Fibroblast of peridontal ligament (primary cell): ENCODE results near the gene SH2D3C.

ENCODE experiments used
- DNase-seq: peaks from one replicate; pipeline ENCODE4 v3.0.0-alpha.2; 2010; ENCODE audit errors: extremely low read depth

The SH2D3C gene, protein sequence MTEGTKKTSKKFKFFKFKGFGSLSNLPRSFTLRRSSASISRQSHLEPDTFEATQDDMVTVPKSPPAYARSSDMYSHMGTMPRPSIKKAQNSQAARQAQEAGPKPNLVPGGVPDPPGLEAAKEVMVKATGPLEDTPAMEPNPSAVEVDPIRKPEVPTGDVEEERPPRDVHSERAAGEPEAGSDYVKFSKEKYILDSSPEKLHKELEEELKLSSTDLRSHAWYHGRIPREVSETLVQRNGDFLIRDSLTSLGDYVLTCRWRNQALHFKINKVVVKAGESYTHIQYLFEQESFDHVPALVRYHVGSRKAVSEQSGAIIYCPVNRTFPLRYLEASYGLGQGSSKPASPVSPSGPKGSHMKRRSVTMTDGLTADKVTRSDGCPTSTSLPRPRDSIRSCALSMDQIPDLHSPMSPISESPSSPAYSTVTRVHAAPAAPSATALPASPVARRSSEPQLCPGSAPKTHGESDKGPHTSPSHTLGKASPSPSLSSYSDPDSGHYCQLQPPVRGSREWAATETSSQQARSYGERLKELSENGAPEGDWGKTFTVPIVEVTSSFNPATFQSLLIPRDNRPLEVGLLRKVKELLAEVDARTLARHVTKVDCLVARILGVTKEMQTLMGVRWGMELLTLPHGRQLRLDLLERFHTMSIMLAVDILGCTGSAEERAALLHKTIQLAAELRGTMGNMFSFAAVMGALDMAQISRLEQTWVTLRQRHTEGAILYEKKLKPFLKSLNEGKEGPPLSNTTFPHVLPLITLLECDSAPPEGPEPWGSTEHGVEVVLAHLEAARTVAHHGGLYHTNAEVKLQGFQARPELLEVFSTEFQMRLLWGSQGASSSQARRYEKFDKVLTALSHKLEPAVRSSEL

DNA sequence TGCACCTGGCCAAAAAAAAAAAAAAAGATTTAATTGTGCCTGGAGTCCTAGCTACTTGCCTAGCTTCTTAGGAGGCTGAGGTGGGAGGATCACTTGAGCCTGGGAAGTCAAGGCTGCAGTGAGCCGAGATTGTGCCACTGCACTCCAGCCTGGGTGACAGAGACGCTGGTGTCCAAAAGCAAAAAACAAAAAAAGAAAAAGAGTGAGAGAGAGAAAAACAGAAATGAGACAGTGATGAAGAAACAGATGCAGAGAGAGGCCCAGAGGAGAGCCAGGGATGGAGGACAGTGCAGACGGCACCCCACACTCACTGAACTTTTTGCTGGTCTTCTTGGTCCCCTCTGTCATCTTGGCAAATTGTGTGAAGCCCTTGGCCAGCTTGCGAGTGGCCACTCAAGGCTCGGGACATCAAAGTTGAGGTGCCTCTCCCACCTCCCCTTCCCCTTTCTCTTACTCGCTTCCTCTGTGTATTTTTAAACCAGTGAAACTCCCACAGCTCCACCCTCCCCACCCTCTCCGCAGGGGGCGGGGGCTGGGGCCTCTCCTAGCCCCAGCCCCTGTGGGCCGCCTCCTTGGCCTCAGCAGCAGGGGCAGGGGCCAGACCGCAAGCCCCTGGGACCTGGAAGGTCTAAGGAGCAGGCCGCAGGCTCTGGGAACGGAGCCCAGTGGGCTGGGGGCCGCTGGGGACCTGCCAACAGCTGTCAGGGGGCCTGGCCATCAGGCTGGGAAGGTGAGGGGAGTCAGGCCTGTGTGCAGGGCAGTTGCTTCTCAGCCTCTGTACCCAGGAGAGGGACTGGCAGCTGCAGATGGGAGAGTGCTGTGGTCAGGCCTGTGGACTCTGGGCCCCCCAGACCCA lies at the start of gene SH2D3C:
Gene SH2D3C (minus strand): TSS at position 387 of the 856 bp plus-strand sequence. CDS start 39 bp downstream, at position 348.
- DNase-seq = no peak

DNA sequence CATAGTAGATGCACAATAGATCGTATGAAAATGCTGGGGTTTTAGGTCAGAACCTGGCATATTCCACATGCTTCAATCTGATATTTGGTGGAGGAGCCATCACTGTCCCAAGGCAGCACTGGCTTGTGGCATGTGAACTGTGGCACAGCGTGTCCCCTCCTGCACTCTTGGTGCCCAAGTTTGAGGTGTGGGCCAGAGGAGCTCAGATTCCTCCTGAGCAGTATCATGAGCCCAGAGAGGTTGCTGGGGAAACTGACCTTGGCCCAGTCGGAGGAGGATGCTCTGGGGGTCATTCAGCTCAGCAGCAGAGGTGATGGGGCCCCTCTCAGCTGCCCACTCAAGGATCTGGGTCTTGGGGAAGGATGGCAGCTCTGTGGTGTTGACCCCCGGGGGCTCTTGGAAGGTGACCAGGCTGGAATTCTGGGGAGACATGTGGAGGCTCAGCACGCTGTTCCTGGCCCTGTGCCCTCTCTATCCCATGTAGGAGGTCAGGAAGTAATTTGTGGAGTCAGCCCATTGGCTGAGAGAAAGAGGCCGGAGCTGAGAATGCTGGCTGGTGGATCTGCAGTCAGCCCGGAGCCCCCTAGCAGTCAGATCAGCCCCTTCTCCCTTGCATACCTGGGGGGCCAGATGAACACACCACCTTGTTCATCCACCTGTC lies 47.9 kb upstream of the SH2D3C start:
- DNase-seq = no peak

DNA sequence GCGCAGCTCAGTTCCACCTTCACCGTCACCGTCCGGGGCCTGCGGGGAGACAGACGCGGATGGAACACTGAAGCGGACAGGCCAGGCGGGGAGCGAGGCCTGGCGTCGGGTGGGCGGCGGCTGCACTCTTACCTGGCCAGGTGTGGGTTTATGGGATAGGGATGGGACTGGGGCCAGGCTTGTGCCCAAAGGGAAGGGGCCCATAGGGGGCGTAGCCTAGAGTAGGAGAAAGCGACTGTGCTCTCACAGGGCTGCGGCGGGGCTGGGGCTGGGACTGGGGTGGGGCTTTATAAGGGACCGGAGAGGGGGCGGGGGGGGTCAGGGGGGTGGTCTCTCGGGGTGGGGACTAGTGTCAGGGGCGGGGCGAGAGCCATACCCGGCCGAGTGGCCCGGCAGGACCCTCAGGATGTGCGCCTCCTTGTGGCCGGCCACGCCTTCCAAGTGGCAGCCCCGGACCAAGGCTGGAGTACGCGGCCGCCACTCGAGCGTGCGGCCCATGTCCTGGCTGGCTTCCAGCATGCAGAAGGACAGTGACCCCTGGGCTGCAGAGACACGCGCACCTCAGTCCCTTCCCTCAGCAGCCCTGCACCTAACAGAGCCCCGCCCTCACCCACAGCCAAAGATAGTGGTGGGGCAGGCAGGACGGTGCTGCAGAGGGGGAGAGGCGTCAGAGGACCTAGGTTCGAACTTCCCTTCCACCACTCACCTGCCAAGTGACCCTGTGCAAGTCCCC lies 47.0 kb upstream of the SH2D3C start:
- no peak for DNase-seq

DNA sequence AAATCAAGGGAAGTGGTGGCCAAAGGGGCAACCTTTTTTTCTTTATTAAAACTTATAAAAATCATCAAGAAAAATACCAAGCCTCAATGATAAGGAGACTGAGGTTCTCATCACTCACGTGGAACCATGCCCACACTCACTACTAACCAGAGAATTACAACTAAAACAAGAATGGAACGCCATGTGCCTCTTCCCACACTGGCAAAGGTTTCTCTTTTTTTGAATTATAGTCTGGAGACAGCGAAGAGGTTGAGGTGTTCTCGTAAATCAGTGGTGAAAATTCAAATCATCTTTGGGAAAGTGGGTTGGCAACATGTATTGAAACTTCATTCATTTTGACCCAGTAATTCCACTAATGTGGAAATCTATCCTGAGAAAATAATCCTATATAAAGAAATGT lies 43.6 kb upstream of the SH2D3C start:
- DNase-seq = no peak

DNA sequence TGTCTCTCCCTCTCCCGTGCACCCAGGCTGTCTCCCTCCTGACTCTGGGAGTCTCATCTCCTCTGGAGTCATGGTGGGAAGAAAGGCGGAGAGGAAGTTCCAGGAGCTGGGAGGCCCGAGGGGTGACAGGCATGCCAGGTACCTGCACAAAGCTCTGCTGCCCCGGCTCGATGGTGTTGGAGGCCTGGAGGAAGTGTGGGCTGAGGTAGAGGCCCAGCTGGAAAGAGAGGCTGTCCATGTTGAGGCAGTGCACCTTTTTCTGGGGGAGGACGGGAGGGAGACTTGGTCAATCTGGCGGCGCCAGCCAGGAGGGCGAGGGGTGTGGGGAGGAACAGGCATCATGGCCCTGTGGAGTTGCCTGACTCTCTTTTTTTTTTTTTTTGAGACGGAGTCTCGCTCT lies 40.1 kb upstream of the SH2D3C start:
- no peak for DNase-seq

DNA sequence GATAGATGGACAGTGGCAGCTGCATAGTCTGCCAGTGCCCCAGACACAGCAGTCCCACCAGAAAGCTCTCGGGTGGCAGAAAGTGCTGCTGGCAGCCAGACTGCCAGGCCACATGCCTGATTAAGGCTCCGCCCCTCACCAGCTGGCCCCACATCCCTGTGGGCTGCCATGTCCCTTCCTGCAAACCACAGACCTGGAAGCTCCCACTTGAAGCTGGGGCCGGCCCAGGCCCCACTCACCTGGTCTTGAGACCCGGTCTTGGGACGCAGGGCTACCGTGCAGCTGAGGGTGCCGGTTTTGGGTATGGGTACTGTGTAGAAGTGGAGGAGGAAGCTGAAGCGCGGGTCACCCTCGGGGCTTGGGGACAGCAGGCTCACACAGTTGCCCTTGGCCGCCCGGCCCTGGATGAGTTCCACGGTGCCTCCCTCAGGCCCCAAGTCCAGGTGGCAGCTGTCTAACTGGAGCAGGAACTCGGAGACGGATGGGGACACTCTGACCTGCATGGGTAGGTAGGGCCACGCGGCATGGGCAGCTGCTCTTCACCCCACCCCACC lies 39.5 kb upstream of the SH2D3C start:
- DNase-seq = no peak

DNA sequence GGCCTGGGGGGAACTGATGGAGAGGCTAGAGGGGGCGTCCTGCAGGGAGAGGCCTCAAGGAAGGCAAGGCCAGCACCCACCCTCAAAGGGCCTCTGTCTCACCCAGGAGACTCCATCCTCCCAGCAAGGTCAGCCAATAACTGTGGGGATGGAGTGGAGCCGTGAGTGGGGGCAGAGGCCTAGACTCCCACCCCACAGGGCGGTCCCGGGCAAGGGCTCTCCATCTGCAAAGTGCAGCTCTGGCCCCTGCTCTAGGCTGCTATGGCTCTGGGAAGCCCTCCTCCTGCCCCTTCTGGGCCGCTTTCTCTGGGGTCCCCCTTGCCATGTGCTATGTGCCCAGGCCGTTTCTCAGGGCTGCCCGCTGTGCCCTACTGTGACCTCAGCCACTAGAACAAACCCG lies 38.3 kb upstream of the SH2D3C start:
- DNase-seq = no peak

DNA sequence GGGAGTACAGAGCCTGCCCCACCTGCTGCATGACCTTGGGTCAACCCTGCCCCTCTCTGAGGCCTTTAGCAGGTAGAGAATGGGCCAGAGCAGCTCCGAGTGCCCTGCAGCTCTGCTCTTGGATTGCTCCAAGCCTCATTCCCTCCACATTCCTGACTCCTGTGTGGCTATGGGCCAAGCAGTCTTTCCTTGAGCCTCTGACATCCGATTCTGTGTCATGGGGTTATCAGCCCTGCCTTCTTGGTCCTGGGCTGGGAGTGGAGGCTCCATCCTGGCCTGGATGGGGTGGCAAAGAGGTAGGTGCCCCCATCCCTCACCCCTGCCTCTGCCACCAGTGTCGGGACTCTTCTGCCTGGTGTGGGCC lies 37.9 kb upstream of the SH2D3C start:
- DNase-seq = no peak

DNA sequence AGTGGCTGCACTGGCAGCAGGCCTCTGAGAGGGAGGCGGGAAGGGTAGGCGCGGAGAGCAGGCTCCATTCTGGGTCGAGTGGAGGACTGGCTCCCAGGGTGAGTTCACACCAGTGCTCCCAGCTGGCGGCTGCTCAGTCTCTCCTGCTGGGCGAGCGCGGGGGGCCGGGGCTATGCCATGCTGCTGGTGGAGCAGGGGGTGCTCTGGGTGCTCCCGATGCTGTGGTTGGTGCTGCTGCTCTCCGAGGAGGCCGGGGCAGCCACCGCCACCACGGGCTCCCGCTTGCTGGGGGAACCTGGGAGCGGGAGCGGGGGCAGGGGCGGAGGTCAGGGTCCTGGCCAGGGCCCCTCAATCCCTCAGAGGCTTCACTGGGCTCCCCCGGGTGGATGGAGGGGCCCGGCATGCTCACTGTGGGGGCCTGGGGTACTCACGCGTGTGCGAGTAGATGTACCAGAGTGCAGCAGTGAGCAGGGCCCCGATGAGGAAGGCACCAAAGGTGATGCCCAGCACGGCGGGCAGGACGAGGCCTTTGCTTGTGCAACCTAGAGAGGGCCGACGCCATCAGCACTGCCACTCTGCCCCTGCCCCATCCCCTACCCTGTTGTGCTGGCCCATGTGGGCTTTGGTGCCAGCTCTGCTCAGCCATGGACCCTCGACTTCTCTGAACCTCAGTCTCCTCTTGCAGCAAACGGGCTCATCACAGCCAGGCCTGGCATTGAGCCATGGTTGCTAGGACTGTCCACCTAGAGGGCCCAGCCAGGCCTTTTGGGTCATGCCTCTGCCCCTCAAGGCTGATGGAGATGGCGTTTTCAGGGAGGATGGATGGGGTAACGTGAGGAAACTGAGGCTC lies 37.3 kb upstream of the SH2D3C start:
- DNase-seq = no peak

DNA sequence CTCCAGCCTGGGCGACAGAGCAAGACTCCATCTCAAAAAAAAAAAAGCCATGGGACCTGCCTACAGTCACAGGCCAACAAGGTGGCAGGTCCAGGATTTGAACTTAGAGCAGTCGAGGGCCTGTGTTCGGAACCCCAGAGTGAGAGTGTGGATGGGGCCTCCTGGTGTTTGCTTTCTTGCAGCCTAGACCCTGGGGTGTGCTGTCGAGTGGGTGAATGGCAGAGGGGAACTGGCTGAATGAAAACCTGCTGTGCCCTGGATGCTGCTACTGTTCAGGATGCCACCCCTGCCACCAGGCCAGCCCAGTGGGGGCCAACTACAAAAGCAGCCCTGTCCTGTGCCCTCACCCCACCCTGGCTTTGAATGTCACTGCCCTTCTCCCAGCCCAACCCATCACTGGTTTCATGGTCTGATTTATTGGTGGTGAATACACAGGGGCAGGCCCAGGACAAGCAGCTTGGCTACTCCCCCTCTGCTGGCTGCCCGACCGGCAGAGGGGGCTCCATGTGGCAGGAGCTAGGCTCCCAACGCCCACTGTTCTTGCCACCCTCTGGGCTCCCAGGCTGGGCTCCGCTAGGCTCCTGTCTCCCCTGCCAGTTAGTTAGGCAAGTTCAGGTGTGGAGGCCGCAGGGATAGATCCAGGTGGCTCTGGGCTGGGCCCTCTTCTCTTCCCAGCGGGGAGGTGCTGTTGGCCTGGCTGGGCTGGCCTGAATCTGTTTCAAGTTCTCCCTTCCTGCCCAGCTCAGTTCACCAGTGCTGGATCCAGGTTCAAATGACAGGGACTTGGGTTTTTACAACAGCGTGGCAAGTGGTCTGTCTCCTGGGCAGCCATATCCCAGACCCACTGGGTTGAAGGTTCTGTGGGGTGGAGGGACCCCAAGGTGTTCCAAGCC lies 36.4 kb upstream of the SH2D3C start:
- DNase-seq = no peak

DNA sequence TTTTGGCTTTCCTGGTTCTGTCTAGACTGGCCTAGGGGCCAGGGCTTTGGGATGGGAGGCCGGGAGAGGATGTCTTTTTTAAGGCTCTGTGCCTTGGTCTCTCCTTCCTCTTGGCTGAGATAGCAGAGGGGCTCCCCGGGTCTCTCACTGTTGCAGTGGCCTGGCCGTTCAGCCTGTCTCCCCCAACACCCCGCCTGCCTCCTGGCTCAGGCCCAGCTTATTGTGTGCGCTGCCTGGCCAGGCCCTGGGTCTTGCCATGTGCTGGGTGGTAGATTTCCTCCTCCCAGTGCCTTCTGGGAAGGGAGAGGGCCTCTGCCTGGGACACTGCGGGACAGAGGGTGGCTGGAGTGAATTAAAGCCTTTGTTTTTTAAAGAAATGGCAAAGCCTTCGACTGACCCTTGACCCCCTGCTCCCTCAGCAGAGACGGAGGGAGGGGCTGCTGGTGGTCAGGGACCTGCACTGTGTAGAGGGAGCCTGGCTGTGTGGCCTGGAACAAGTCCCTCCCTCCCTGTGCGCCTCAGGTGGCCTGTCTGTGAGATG lies 35.3 kb upstream of the SH2D3C start:
- no peak for DNase-seq

DNA sequence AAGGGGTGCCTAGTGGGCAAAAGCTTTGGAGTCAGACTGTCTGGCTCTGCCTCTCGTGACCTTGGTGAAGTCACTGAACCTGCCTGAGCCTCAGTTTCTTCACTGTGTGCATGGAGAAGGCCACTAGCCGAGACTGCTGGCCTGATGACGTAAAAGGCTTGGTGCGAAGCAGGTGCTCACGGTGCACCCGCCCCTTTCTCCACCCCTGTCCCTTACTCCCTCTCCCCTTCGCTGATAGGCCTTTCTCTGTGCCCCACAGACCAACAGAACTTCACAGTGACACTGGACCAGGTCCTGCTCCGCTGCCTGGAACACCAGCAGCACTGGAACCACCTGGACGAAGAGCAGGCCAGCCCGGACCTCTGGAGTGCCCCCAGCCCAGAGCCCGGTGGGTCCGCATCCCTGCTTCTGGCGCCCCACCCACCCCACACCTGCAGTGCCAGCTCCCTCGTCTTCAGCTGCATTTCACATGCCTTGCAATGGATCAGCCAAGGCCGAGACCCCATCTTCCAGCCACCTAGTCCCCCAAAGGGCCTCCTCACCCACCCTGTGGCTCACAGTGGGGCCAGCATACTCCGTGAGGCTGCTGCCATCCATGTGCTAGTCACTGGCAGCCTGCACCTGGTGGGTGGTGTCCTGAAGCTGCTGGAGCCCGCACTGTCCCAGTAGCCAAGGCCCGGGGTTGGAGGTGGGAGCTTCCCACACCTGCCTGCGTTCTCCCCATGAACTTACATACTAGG lies 34.6 kb upstream of the SH2D3C start:
- no peak for DNase-seq

DNA sequence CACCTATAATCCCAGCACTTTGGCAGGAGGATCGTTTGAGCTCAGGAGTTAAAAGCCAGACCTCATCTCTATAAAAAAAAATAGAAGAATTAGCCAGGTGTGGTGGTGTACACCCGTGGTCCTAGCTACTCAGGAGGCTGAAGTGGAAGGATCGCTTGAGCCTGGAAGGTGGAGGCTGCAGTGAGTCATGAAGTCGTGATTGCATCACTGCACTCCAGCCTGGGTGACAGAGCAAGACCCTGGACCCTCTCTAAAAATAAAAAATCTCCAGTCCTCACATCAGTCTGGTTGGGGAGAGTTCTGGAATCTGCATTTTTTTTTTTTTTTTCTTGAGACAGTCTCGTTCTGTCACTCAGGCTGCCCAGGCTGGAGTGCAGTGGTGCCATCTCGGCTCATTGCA lies 33.5 kb upstream of the SH2D3C start:
- no peak for DNase-seq

DNA sequence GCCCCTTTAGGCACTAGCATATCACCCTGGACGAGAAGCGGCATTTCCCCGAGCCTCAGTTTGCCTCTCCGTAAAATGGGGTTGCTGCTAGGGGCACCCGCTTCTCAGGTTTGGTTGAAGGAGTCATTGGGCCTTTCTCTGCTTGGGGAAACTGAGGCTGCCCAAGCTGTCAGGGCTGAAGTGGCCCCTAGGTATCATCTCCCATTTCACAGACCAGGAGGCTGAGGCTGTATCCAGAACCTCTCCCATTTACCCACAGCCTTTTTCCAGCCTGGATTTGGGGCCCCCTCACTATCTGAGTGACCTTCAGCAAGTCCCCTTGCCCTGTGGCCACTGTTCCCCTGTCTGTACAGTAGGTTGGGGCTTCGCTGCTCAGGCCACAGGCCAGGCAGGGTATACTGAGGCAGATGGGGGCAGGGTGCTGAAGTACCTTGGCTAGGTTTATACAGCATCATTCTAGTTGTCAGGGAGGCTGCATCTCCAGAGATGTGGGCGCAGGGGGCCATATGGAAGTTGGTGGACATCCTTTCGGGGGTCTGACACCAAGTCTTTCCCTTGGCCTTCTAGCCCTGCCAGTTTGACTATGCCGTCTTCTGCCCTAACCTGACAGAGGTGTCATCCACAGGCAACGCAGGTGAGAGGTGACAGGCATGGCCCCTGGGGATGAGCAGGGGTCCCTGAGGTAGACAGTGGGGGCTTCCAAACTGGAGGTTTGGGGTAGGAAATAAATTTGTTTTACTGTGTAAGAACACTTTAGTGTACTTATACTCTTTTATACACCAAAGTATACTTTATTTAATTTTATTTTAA lies 32.1 kb upstream of the SH2D3C start:
- DNase-seq = no peak

DNA sequence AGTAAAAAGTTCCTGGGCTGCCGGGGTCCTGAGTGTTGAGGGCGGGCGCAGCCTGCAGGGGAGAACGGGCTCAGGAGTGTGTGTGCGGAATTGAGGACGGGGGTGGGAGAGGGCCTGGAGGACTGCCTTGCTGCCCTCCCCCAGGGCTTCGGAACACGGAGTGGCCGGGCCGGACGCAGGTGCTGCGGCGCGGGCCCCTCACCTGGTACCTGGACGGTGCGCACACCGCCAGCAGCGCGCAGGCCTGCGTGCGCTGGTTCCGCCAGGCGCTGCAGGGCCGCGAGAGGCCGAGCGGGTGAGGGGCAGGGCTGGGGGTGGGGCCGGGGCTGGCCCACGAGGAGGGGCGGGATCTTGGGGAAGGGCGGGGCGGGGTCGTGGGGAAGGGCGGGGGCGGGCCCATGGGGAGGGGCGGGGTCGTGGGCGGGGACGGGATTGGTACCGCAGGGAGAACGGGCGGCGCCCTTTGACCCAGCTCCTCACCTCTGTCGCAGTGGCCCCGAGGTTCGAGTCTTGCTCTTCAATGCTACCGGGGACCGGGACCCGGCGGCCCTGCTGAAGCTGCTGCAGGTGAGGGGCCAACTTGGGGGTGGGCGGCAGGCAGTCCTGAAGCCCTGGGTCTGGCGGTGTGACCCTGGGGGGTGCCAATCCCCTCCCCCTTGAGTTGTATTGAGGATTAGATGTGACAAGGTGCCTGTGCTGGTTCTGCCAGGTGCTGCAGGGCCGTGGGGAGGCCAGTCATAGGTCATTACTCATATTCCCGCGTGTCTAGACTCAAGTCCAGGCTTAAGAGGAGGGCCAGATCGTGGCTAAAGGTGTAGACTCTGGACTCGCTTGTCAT lies 31.3 kb upstream of the SH2D3C start:
- no peak for DNase-seq

DNA sequence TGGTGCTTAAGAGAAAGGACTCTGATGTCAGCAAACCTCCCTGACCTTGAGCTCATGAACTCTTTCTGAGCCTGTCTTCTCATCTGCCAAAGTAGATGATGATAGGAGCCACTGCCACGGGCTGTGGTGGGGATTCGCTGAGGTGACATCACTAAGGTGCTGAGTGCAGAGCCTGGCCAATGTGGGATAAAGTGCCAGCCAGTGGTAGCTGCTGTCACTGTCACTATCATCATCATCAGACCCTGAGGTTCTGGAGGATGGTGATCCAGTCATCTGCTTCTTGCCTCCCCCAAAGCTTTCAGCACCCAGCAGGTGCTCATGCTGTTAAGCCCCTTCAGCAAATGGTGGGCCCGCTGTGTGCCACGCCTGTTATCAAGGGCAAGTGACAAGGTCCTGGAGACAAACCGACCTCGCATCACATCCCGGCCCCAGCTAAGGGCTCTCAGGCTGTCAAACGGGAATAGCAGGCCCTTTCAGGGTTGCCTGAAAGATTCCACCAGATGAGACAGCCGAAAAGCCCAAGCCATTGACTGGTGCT lies 30.6 kb upstream of the SH2D3C start:
- no peak for DNase-seq
